ENCODE results near the gene CPXM1. TPM values are rescaled to one million over a fixed set of nuclear protein-coding genes. Genes with fewer than 3 reads are reported as not detected.

The CPXM1 gene
- total RNA-seq, 1 experiment from 2014 or later = not detected

DNA sequence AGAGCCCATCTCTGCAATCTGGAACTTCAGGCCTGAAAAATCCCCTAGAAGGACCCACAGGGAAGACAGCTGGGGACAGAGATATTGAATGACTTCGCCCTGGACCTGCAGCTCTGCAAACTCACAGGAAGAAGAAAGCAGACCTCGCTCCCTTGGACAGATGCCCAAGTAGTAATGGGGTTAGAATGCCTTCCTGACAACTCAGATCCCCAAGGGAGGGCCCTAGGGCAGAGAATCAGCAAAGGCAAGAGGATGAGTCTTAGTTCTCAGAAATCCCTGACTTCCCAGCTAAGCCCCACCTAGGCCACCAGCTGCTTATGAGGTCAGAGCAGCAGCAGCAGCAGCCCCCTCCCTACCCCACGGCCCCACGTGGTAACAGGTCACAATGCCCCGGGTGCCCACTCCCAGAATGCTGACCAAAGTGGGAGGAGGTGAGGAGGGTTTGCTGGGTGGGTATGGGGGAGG is 14.2 kb upstream of the CPXM1 start, which contains the start of gene C20orf141:
TSS of gene C20orf141 (plus strand) at position 401 of the 465 bp plus-strand sequence. CDS start 198 bp downstream, outside the sequence.
- TF ChIP-seq, protein P1, sequence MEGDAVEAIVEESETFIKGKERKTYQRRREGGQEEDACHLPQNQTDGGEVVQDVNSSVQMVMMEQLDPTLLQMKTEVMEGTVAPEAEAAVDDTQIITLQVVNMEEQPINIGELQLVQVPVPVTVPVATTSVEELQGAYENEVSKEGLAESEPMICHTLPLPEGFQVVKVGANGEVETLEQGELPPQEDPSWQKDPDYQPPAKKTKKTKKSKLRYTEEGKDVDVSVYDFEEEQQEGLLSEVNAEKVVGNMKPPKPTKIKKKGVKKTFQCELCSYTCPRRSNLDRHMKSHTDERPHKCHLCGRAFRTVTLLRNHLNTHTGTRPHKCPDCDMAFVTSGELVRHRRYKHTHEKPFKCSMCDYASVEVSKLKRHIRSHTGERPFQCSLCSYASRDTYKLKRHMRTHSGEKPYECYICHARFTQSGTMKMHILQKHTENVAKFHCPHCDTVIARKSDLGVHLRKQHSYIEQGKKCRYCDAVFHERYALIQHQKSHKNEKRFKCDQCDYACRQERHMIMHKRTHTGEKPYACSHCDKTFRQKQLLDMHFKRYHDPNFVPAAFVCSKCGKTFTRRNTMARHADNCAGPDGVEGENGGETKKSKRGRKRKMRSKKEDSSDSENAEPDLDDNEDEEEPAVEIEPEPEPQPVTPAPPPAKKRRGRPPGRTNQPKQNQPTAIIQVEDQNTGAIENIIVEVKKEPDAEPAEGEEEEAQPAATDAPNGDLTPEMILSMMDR (conservative IDR thresholded peaks at IDR 0.05; ENCODE audit: low read depth, low read length) = no peak
- TF ChIP-seq EZH2phosphoT487 (IDR thresholded peaks at IDR 0.05; ENCODE audit: borderline replicate concordance, low read length) (no peak), EZH2 (IDR thresholded peaks at IDR 0.05; ENCODE audit: low read length, unreplicated experiment) (no peak)
- BruUV-seq (replicated peaks) = no TSS peak
- no peak within 1 kb of the TSS for H3K4me3 ChIP-seq (ENCODE audit: low read length)
- DNase-seq (peak; percentile 99), ATAC-seq (peak; percentile 94)
- no peaks in the 10 kb centered on the region for H4K20me1 ChIP-seq (ENCODE audit: low read length)
- no peaks in the 10 kb centered on the region for H3F3A ChIP-seq (ENCODE audit: low read length, unreplicated experiment)
- H3K9me2 ChIP-seq (replicated peaks; ENCODE audit: low read length) = no peaks in the 10 kb centered on the region
- intact Hi-C loops (cut with micrococcal nuclease) = no loop called here
- peak within 1 kb of the TSS; percentile 26; the same call in 1 of the 2 replicates for H3K9ac ChIP-seq (ENCODE audit: low read length)
- H2AFZ ChIP-seq (ENCODE audit: low read length) = 0 out of 2 replicates have a peak within 1 kb of the TSS, but pooled peaks have one; percentile 2
- CTCF ChIA-PET = interaction anchor here (0.6 to 1.1 kb wide), 2 partner anchors 38 to 41 kb away, joined by 3 to 4 read pairs; no protein-coding TSS in a partner anchor
- H3K4me2 ChIP-seq (ENCODE audit: low read length) = peak within 1 kb of the TSS; percentile 75
- no peaks in the 10 kb centered on the region for H3K27me3 ChIP-seq (ENCODE audit: low read length)
- H3K27ac ChIP-seq (ENCODE audit: low read length) = peak within 1 kb of the TSS; percentile 70
- H3K36me3 ChIP-seq (ENCODE audit: low read depth, low read length) = no peaks in the 10 kb centered on the region
- H3K9me3 ChIP-seq (ENCODE audit: low read length) = no peaks in the 10 kb centered on the region
- peaks cover 19% of the 10 kb centered on the region for H3K4me1 ChIP-seq (ENCODE audit: insufficient read depth, low read length)
- no peaks in the 10 kb centered on the region for H3K79me2 ChIP-seq (ENCODE audit: low read length)
- POLR2A ChIA-PET (ENCODE audit: unreplicated experiment) = interaction anchor here (0.6 kb wide), 1 partner anchor 60 kb away, joined by 8 read pairs; no protein-coding TSS in a partner anchor

DNA sequence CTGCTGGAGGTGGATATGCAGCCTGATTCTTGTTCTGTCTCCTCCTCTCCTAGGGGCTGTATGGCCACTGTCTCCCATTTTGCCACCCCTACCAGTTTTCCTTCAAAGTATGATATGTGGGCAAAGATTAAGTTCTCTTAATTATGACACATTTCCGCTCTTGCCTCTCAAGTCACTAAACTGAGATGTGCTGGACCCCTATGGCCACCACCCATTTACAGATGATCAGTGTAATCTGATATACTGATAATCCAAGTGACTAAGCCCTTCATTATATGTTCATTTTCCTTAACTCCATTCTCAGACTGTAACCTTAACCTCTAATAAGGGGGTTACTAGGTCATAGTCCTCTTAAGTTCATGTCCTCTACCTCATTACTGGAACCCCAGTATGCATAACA is 13.6 kb upstream of the CPXM1 start:
- Histone ChIP-seq H3F3A (ENCODE audit: low read length, unreplicated experiment) (no peaks in the 10 kb centered on the region), H3K27me3 (ENCODE audit: low read length) (no peaks in the 10 kb centered on the region), H3K4me3 (ENCODE audit: low read length) (no peak overlapping the region), H4K20me1 (ENCODE audit: low read length) (no peaks in the 10 kb centered on the region), H3K4me2 (ENCODE audit: low read length) (peak overlapping the region; percentile 75), H3K36me3 (ENCODE audit: low read depth, low read length) (no peaks in the 10 kb centered on the region), H3K9ac (ENCODE audit: low read length) (no peak overlapping the region), H2AFZ (ENCODE audit: low read length) (no peak overlapping the region), H3K9me2 (replicated peaks; ENCODE audit: low read length) (no peaks in the 10 kb centered on the region), H3K27ac (ENCODE audit: low read length) (peak overlapping the region; percentile 70), H3K4me1 (ENCODE audit: insufficient read depth, low read length) (peaks cover 19% of the 10 kb centered on the region), H3K79me2 (ENCODE audit: low read length) (no peaks in the 10 kb centered on the region), H3K9me3 (ENCODE audit: low read length) (no peaks in the 10 kb centered on the region)
- ChIA-PET POLR2A (ENCODE audit: unreplicated experiment) (interaction anchor here (0.6 kb wide), 1 partner anchor 60 kb away, joined by 8 read pairs; no protein-coding TSS in a partner anchor), CTCF (interaction anchor here (0.6 kb wide), 1 partner anchor 40 kb away, joined by 4 read pairs; no protein-coding TSS in a partner anchor)
- no peak for TF ChIP-seq EZH2phosphoT487 (IDR thresholded peaks at IDR 0.05; ENCODE audit: borderline replicate concordance, low read length)
- TF ChIP-seq EZH2 (IDR thresholded peaks at IDR 0.05; ENCODE audit: low read length, unreplicated experiment) = no peak
- TF ChIP-seq, protein P1 (conservative IDR thresholded peaks at IDR 0.05; ENCODE audit: low read depth, low read length) = no peak
- BruUV-seq (replicated peaks) = no TSS peak
- DNase-seq = peak; percentile 38
- intact Hi-C loops (cut with micrococcal nuclease) = no loop called here
- peak; percentile 27 for ATAC-seq

DNA sequence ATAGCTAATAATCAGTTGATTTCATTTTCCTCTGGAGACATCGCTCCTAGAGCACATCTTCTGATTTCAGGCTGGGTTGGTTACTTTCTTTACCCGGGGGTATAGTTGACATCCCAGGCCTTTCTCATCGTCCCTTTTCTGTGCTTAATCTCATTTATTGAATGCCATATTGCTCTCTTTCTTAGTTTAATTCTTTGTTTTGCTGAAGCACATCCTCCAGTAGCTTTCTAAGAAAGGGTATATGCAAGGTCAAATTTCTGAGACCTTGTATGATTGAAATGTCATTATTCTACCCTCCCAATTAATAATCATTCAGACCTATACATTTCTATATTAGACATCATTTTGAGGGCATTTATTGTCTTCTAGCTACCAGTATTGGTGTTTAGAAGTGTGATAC is 11.8 kb upstream of the CPXM1 start:
- Histone ChIP-seq H3K4me3 (ENCODE audit: low read length) (no peak overlapping the region), H3K36me3 (ENCODE audit: low read depth, low read length) (no peaks in the 10 kb centered on the region), H3K27me3 (ENCODE audit: low read length) (no peaks in the 10 kb centered on the region), H4K20me1 (ENCODE audit: low read length) (no peaks in the 10 kb centered on the region), H3K4me2 (ENCODE audit: low read length) (no peak overlapping the region), H3K9me2 (replicated peaks; ENCODE audit: low read length) (no peaks in the 10 kb centered on the region), H3K9me3 (ENCODE audit: low read length) (no peaks in the 10 kb centered on the region), H3K27ac (ENCODE audit: low read length) (no peak overlapping the region), H2AFZ (ENCODE audit: low read length) (no peak overlapping the region), H3K4me1 (ENCODE audit: insufficient read depth, low read length) (peaks cover 19% of the 10 kb centered on the region), H3K79me2 (ENCODE audit: low read length) (no peaks in the 10 kb centered on the region), H3K9ac (ENCODE audit: low read length) (no peak overlapping the region), H3F3A (ENCODE audit: low read length, unreplicated experiment) (no peaks in the 10 kb centered on the region)
- ChIA-PET CTCF (no interaction called here), POLR2A (ENCODE audit: unreplicated experiment) (interaction anchor here (0.5 kb wide), 1 partner anchor 9 kb away, joined by 4 read pairs; no protein-coding TSS in a partner anchor)
- intact Hi-C loops (cut with micrococcal nuclease) = no loop called here
- no peak for DNase-seq
- TF ChIP-seq EZH2 (IDR thresholded peaks at IDR 0.05; ENCODE audit: low read length, unreplicated experiment) = no peak
- TF ChIP-seq, protein P1 (conservative IDR thresholded peaks at IDR 0.05; ENCODE audit: low read depth, low read length) = no peak
- BruUV-seq (replicated peaks) = no TSS peak
- ATAC-seq = no peak
